DND-41 (cell line): Measurements from ENCODE around the gene MYCN.

Experiments
- CTCF ChIP-seq: IDR thresholded peaks from 2 replicates; pipeline ENCODE4 v1.5.1; 2012; ENCODE audit warnings: borderline replicate concordance, low read length, moderate library complexity, mild to moderate bottlenecking; ENCODE audit not compliant: poor library complexity, severe bottlenecking; ENCODE audit errors: extremely low read depth
- EZH2 ChIP-seq: IDR thresholded peaks from 3 replicates; pipeline ENCODE4 v1.6.1; 2012; ENCODE audit warnings: borderline replicate concordance, low read depth, mild to moderate bottlenecking, moderate library complexity, low read length, inconsistent platforms; ENCODE audit not compliant: severe bottlenecking

GRCh38 chr2:15935675-15936074 is 4.7 kb upstream of the MYCN start:
- TF ChIP-seq CTCF, result no peak
- TF ChIP-seq EZH2, result no peak
